GM21367 (cell line): Measurements from ENCODE around the gene C16orf96.

Experiments
- ATAC-seq: cut with Tn5 transposase; IDR thresholded peaks from one replicate; pipeline ENCODE4 v1.9.1; 2021; ENCODE audit not compliant: unreplicated experiment

The C16orf96 gene

DNA sequence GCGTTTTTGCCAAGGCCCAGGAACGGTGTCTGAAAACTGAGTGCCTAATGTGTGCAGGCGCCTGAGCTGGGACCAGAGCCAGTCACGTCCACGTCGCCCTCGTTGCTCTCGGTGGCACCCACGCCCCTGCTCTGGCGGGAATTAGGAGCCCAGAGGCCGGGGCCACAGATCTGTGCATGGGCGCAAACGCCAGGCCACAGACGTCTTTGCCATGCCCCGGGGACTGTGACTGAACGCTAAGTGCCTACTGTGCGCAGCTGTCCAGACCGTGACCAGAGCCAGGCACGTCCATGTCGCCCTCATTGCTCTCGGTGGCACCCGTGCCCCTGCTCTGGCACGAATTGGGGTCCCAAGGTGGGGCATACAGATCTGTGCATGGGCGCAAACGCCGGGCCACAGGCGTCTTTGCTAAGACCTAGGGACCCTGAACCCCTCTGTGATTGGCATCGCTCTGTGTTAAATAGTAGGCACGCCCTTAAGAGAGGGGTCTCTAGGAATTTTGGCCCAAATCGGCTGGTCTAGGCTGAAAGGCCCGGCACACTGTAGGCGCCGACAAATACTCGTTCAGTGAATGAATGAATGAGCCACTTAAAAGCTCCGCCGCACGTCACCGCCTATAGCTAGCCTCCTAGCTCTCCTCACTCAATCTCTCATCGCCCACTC is 59.4 kb downstream of the C16orf96 start:
- no peak for ATAC-seq

DNA sequence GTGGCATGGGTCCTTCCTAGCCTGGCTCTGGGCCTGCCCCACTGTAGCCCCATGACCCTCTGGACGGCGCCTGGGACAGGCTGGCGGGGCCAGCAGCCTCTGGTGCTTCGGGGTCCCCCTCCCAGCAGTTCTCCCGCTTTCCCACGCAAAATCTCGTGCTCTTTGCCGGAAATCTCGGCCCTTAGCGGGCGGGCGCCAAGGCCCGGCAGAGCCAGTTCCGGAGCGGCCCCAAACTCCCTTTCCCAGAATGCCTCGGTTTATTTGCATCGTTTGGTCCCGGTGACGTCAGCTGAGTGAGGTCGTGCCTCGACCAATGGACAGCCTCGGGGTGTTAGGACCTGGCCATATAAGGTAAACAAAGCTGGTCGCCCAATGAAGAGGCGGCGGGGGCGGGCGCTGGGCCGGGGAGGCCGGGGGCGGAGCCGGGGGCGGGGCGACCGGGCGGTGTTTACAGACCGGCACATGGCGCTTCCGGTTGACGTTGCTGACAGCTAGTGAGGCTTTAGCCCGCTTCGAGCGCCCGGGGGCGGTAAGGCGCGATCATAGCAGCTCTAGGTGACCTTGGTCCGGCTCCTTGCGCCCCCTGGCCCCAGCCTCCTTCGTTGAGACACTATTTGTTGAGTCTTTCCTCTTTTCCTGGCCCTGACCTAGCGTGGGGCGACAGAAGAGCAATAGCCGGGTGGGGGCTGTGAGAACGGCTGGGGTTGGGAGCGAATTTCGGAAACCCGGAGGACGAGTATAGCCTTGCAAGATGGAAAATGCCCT is 60.1 kb downstream of the C16orf96 start:
- ATAC-seq = peak; percentile 76

- no peak for ATAC-seq
These were observed 61.7 kb downstream of the C16orf96 start for GRCh38 chr16:4617880-4618279.

GRCh38 chr16:4618645-4619418 is 62.7 kb downstream of the C16orf96 start:
- ATAC-seq = no peak

DNA sequence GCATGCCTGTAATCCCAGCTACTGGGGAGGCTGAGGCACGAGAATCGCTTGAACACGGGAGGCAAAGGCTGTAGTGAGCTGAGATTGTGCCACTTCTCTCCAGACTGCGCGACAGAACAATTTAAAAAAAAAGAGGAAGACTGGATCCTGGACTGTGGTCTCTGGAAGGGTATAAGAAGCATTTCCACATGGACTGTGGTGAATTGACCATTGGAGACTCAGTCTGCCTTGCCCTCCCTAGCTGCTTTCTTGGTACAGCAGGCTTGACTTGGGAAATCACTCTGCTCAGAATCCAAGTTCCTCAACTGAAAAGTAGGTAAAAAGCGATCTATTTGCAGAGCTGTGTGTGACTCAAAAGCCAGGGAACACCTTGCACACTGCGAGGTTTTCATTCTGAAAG is 67.5 kb downstream of the C16orf96 start:
- no peak for ATAC-seq

- ATAC-seq = peak; percentile 70
These were observed 68.1 kb downstream of the C16orf96 start, which contains the start of gene MGRN1 for GRCh38 chr16:4624015-4624826. Gene MGRN1 (plus strand): TSS chr16:4624826. CDS start chr16:4624961, 135 bp downstream.

DNA sequence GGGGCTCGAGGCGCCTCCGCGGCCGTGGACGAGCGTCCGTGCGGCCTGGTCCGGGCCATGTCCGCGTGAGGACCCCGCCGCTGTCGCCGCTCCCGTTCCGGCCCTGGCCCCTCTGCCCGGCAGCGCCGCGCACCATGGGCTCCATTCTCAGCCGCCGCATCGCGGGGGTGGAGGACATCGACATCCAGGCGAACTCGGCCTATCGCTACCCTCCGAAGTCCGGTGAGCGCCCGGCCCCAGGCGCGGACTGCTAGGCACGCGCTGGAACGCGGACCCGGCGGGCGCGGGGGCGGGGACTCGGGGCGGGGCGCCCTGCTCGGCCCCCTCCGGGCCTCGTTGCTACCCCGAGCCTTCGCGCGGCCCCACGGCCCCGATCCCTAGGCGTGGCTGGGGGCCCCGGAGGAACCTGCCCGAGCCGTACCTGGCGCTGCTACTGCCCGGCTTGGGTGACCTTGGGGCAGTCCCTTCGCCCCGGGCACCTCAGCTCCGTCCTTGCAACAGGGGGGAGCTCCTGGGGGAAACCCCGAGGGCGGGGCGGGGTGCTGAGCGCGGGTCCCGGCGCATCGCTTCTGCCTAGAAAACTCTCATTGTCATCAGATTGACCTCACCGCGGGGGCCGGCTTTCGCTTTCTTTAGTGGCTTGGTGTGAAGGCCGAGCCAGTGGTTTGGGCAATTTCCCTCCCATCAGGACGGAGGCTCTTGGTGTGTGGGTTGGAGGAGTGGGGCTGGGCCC is 68.9 kb downstream of the C16orf96 start:
- ATAC-seq = peak; percentile 42

- no peak for ATAC-seq
These were observed 69.5 kb downstream of the C16orf96 start for GRCh38 chr16:4625560-4626159.

GRCh38 chr16:4626396-4626795 is 70.3 kb downstream of the C16orf96 start:
- ATAC-seq = no peak

GRCh38 chr16:4628283-4628682 is 72.1 kb downstream of the C16orf96 start:
- ATAC-seq = no peak

- no peak for ATAC-seq
These were observed 75.3 kb downstream of the C16orf96 start for GRCh38 chr16:4631444-4631843.

- no peak for ATAC-seq
These were observed 77.9 kb downstream of the C16orf96 start for GRCh38 chr16:4633910-4634635.

DNA sequence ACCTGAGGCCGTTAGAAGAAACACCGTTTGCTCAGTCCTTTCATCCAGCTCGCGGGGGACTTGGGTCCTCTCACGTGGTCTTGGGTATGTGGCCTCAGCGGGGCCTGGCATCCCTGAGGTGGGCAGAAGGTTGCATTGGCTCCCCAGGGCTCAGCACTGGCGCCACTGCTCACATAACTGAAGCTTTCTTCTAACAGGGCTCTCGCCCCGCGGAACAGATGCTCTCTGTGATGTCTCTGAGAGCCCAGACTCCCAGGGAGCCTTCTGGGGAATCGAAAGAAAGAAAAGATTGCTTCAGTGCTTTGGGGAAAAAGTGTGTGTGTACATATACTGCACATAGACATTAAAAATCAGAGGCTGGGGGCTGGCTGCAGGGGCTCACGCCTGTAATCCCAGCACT is 78.6 kb downstream of the C16orf96 start:
- no peak for ATAC-seq

DNA sequence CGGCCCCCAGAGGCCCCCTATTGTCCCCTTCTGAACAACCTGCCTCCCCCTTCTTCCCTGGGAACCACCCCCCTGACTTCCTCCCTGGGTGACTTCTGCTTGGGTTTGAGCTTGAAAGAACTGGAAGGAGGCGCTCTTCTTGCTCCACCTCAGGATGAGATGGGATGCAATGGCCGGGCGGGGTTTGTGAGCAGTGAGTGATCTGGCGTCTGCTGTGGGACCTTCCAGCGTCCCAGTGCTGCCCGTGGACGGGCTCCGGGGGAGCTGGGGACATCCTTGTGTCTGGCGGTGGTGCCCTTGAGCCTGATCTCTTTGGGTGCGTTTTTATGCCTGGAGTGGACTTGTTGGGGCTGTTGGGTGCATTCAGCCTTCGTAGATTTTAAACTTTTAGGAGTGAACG is 80.1 kb downstream of the C16orf96 start:
- no peak for ATAC-seq

- ATAC-seq = no peak
These were observed 81.5 kb downstream of the C16orf96 start for GRCh38 chr16:4637501-4638166.

- no peak for ATAC-seq
These were observed 83.9 kb downstream of the C16orf96 start for GRCh38 chr16:4639899-4640509.

DNA sequence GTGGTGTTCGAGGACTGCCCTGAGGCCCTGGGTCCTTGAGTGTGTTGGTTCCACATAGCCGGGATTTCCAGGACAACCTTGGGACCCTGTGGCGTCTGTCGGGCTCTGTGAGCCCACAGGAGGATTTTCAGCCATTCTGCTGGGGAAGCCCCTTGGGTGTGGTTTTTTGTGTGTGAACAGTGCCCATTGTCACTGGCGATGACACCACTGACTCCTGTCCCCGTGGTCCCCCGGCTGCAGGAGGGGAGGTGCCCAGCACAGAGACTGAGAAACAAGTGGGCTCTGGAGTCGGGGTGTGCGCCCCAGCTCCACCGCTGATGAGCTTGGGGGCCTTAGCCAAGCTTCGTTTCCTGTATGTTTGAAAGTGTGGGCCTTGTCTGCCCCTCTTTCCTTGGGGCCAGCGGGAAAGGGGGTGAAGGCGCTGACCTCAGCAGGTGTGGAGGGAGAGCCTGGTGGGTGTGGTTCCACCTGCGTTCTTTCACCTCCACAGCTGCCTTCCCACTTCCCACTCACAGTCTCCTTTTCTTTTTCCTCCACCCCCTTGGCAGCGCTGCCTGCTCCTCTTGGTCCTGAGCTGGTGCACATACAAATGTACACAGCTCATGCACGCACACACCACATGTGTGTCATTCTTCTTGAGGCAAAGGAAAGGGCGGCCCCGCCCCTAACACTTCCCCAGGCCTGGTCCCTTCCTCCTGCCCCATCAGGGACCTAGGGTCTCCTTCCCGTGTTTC is 84.6 kb downstream of the C16orf96 start:
- no peak for ATAC-seq

GRCh38 chr16:4641306-4641687 is 85.2 kb downstream of the C16orf96 start:
- no peak for ATAC-seq
